Upper lobe of right lung (tissue), 1 donor: ENCODE data around the gene FOXK1. TPM values are rescaled to one million over a fixed set of nuclear protein-coding genes. Genes with fewer than 3 reads are reported as not detected.

Experiments used
- ATAC-seq: fragments of 200-7000 bp; cut with Tn5 transposase; one replicate; pipeline ENCODE4 v1.9.1; 2020; ENCODE audit warnings: mild to moderate bottlenecking, moderate library complexity
- DNase-seq: peaks from one replicate; pipeline ENCODE4 v3.0.0-alpha.2; 2020
- H3K27ac ChIP-seq: fragments of 200-600 bp; one replicate; pipeline ENCODE4 v1.8.0; 2022
- H3K27me3 ChIP-seq: fragments of 200-600 bp; one replicate; pipeline ENCODE4 v1.8.0; 2022; ENCODE audit warnings: mild to moderate bottlenecking
- H3K36me3 ChIP-seq: fragments of 200-600 bp; one replicate; pipeline ENCODE4 v1.8.0; 2022
- H3K4me1 ChIP-seq: fragments of 200-600 bp; one replicate; pipeline ENCODE4 v1.8.0; 2022
- H3K4me3 ChIP-seq: fragments of 200-600 bp; one replicate; pipeline ENCODE4 v1.8.0; 2022; ENCODE audit warnings: mild to moderate bottlenecking
- H3K9me3 ChIP-seq: fragments of 200-600 bp; one replicate; pipeline ENCODE4 v1.8.0; 2022
- intact Hi-C: fragments of 100-400 bp; cut with DNase I; formaldehyde crosslinking; loops from one replicate; pipeline ENCODE4 v1.11.0; 2022
- long read RNA-seq: library from polyadenylated mRNA; unstranded; transcript quantifications from one replicate; pipeline ENCODE4 v2.0.0, GENCODE V29; 2021
- total RNA-seq: library from RNA; stranded (reverse); fragmentation: NEBNext Ultra II Directional; extraction: Animal tissue kit (Norgen Biotek cat#: 25700); gene quantifications from one replicate; pipeline ENCODE4 v1.2.1, GENCODE V29; 2021
- TF ChIP-seq, protein P1 (sequence below): fragments of 200-600 bp; IDR thresholded peaks from one replicate; pipeline ENCODE4 v1.8.0; 2022; ENCODE audit warnings: antibody characterized with exemption
- donor health status: DM: no; HTN: yes; CAD: no; lungs with severe emphysema.

Gene FOXK1
- total RNA-seq, result 33.3 TPM
- long read RNA-seq, full-length matches to known transcripts, result 4 of 28 reads
- long read RNA-seq, partial matches to known transcripts, result 3 of 28 reads
- long read RNA-seq, other reads (novel, unspliced or antisense), result 21 of 28 reads

- no peaks in the 10 kb centered on the region for H3K9me3 ChIP-seq
- no peaks in the 10 kb centered on the region for H3K36me3 ChIP-seq
- no peaks in the 10 kb centered on the region for H3K27me3 ChIP-seq
- intact Hi-C loops, result loop anchor here (10.0 kb wide), 1 partner anchor 63 kb away; no protein-coding TSS in a partner anchor
- TF ChIP-seq, protein P1, sequence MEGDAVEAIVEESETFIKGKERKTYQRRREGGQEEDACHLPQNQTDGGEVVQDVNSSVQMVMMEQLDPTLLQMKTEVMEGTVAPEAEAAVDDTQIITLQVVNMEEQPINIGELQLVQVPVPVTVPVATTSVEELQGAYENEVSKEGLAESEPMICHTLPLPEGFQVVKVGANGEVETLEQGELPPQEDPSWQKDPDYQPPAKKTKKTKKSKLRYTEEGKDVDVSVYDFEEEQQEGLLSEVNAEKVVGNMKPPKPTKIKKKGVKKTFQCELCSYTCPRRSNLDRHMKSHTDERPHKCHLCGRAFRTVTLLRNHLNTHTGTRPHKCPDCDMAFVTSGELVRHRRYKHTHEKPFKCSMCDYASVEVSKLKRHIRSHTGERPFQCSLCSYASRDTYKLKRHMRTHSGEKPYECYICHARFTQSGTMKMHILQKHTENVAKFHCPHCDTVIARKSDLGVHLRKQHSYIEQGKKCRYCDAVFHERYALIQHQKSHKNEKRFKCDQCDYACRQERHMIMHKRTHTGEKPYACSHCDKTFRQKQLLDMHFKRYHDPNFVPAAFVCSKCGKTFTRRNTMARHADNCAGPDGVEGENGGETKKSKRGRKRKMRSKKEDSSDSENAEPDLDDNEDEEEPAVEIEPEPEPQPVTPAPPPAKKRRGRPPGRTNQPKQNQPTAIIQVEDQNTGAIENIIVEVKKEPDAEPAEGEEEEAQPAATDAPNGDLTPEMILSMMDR, result no peak
- DNase-seq (peak; percentile 91), ATAC-seq (peak; percentile 95)
- peak within 1 kb of the TSS; percentile 88 for H3K4me3 ChIP-seq
- peak within 1 kb of the TSS; percentile 85 for H3K27ac ChIP-seq
- H3K4me1 ChIP-seq, result peaks cover 17% of the 10 kb centered on the region
These were observed at the start of gene FOXK1 for GRCh38 chr7:4681886-4682620. TSS of gene FOXK1 (plus strand) at chr7:4682295. CDS start at chr7:4682309, 14 bp downstream.

DNA sequence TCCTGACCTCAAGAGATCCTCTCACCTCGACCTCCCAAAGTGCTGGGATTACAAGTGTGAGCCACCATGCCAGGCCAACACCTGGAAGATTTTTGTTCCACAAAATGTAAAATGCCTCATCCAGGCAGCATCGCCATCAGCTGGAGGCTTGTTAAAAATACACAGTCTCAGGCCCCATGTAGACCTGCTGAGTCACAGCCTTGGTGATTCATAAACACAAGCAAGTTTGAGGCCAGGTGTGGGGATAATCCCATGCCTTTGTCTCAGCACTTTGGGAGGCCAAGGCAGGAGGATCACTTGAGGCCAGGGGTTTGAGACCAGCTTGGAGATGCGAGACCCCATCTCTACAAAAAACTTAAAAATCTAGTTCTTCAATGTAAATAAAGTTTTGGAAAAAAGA lies 49.1 kb upstream of the FOXK1 start:
- intact Hi-C loops, result no loop called here
- Histone ChIP-seq H3K27me3 (no peaks in the 10 kb centered on the region), H3K4me1 (peaks cover 12% of the 10 kb centered on the region), H3K9me3 (no peaks in the 10 kb centered on the region), H3K4me3 (no peak overlapping the region), H3K27ac (no peak overlapping the region), H3K36me3 (no peaks in the 10 kb centered on the region)
- ATAC-seq (no peak), DNase-seq (no peak)
- TF ChIP-seq, protein P1, result no peak

- no peaks in the 10 kb centered on the region for H3K27me3 ChIP-seq
- ATAC-seq (no peak), DNase-seq (no peak)
- no peaks in the 10 kb centered on the region for H3K36me3 ChIP-seq
- no peak overlapping the region for H3K27ac ChIP-seq
- H3K9me3 ChIP-seq, result no peaks in the 10 kb centered on the region
- H3K4me3 ChIP-seq, result no peak overlapping the region
- peaks cover 12% of the 10 kb centered on the region for H3K4me1 ChIP-seq
- intact Hi-C loops, result no loop called here
- TF ChIP-seq, protein P1, result no peak
These were observed 47.9 kb upstream of the FOXK1 start for GRCh38 chr7:4634166-4634565.

DNA sequence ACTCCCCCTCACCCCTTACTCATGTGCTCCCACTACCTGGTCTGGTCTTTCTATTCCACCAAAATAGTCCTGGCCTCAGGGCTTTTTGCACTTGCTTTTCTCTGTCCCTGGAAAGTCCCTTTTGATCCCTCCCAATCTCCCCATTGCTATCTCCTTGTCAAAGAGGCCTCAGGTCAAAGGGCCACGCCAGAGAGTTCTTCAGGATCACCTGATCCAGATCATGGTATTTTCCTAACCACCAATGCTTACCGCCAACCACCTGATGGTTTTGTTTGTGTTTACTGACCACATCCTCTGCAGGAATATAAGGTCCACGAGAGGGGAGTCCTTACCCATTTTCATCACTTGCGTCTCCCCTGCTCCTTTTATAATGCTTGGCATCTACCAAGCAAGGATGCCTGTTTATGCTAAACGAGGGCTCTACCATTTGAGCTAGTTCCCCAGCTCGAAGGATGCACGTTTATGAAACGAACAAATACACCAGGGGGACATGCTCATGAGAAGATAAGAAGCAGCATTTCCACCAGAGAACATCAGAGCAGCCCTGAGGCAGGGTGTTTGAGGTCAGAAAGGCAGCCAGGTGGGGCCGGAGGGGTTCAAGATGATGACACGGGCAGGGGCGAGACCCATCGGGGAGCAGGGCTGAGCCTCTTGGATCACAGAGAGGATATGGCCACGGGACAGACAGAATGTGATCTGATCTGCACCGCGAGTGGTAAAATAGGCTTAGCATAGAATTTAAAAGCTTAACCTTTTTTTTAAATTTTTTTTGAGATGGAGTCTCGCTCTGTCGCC lies 43.1 kb upstream of the FOXK1 start:
- no peak overlapping the region for H3K4me3 ChIP-seq
- H3K27me3 ChIP-seq, result no peaks in the 10 kb centered on the region
- DNase-seq, result no peak
- no peaks in the 10 kb centered on the region for H3K9me3 ChIP-seq
- ATAC-seq, result no peak
- H3K4me1 ChIP-seq, result peaks cover 9% of the 10 kb centered on the region
- no peaks in the 10 kb centered on the region for H3K36me3 ChIP-seq
- TF ChIP-seq, protein P1, result no peak
- H3K27ac ChIP-seq, result no peak overlapping the region
- intact Hi-C loops, result no loop called here

GRCh38 chr7:4641091-4641666 lies 40.9 kb upstream of the FOXK1 start:
- H3K27me3 ChIP-seq, result no peaks in the 10 kb centered on the region
- H3K27ac ChIP-seq, result peak overlapping the region; percentile 94
- TF ChIP-seq, protein P1, result no peak
- peak overlapping the region; percentile 77 for H3K4me3 ChIP-seq
- H3K4me1 ChIP-seq, result peaks cover 9% of the 10 kb centered on the region
- no peak for DNase-seq
- intact Hi-C loops, result no loop called here
- no peak for ATAC-seq
- H3K36me3 ChIP-seq, result no peaks in the 10 kb centered on the region
- H3K9me3 ChIP-seq, result no peaks in the 10 kb centered on the region
